GM18867 (cell line): Measurements from ENCODE around the gene TUBGCP2.
A peak's percentile ranks its signal among the peaks of the same experiment; 100 is the strongest.
"Not testable (repeated sequence)": the region's sequence is repeated elsewhere in the genome, so short reads cannot be mapped to it uniquely, and the experiment has no call there.

ENCODE experiments used
- ATAC-seq: cut with Tn5 transposase; IDR thresholded peaks from one replicate; pipeline ENCODE4 v1.9.1; 2021; ENCODE audit warnings: mild to moderate bottlenecking, moderate library complexity; ENCODE audit not compliant: unreplicated experiment

The TUBGCP2 gene

DNA sequence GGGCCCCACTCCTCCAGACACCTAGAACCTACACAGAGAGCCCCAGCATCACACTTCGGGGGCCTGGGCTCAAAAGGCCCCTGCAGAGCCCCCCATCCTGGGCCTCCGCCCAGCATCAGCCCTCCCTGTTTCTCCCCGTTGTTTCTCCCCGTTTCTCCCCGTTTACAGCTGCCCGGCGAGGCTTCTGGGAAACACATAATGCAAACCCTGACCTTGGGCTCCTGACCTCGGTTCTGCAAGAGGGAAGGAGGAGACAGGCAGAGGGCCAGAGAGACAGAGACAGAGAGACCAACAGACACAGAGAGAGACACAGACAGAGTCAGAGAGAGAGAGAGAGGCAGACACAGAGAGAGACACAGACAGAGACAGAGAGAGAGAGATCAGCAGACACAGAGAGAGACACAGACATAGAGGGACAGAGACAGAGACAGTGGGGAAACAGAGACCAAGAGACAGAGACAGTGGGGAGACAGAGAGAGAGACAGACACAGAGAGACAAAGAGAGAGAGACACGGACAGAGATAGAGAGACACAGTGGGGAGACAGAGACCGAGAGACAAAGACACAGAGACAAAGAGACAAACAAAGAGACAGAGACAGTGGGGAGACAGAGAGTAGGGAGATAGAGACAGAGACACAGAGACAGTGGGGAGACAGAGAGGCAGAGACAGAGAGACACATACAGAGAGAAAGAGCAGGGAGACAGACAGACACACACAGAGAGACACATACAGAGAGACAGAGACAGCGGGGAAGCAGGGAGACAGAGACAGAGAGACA lies 58.5 kb downstream of the TUBGCP2 start:
- ATAC-seq: no peak

GRCh38 chr10:133249094-133249780 lies 59.4 kb downstream of the TUBGCP2 start:
- ATAC-seq: no peak

DNA sequence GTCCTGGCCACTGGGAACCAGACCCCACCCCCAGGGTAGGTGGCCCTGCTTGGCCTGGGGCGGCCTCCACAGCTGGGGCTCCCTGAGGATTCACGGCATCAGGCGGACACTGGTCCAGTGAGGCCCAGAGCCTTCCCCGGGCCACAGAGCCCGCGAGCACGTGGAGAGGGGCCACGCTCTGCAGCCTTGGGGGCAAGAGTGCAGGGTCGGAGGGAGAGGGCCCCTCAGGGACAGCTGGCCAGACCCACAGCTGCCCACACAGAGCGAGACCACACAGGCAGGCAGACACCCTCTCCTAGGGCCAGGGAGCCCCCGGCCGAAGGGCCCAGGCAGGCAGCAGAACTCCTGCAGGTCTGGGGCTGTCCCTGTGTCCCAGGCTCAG lies 60.3 kb downstream of the TUBGCP2 start:
- ATAC-seq: no peak

DNA sequence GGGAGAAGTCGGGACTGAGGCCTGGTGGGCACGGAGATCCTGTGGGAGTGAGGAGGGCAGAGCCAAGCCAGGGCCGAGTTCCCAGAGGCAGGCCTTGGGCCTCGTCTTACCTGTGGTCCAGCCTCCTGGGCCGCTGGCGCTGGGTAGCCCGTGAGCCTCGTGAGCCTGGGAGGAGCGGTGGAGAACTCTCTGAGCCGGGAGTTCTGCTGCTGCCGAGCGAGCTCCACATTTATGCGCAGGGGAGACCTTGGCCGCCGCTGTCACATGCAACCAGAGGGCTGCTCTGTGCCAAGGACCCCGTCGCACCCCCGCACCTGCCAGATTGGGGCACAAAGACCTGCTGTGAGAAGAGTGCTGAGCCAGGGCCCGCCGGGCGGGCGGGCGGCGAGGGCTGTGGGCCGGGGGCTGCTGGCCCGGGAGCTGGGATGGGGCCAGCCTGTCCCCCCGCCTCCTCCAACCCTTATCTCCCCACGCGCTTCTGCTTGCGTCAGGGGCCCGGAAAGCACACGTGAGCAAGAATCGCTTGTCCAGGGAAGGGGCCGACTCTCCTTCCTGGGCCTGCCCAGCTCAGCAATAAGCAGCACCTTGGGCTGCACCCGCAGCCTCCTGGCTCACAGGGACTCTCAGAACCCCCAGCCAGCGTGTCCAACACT lies 60.9 kb downstream of the TUBGCP2 start:
- no peak for ATAC-seq

- no peak for ATAC-seq
Measured at GRCh38 chr10:133246236-133246626, 62.4 kb downstream of the TUBGCP2 start.

DNA sequence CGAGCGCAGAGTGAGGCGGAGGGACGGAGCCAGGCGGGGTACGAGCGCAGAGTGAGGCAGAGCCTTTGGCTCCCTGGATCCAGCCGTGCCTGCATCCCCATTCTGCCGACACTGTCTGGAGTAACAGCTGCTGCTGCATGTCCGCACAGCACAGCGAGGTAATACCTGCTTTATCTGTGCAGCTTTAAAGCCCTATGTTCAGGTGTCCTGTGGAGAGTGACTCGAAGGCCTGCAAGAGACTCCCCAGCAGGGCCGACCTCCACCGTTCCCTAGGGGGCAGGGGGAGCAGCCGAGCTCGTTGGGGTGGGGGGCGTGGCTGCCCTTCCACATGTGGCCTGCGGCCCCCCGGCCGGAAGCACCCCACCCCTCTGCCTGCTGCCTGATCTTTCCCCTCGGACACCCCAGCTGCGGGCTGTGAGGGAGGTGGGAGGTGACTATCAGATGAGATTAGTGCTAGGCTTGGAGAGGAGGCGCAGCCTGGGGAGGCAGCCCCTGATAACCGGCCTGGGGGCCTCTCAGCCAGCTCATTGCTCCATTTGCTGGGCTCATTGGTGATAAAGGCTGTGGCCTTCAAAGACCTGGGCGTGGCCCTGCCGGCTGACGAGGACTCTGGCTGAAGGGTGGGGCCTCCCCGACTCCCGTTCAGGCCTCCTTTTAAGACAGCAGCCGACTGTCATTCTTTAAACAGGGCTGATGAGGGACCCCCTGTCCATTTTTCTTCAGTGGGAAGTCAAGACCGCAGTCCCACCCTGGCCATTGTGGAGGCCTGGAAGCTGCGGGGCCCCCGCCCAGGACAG lies 63.0 kb downstream of the TUBGCP2 start:
- ATAC-seq: no peak

DNA sequence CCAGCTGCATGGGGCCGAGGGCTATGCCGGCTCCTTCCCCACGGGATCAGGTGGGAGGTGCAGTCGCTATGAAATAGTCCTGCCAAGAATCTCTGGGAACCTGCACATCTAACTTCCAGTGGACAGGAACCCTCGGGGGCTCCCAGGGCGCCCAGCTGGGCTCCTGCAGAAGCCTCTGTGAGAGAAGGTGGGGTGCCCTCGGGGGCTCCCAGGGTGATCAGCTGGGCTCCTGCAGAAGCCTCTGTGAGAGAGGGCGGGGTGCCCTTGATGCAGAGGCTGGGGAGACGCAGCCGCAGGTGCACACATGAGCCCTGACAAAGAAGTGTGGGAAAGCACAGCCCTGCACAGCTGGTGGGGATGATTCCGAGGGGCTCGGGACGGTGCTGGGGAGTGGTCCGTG lies 65.1 kb downstream of the TUBGCP2 start:
- no peak for ATAC-seq

DNA sequence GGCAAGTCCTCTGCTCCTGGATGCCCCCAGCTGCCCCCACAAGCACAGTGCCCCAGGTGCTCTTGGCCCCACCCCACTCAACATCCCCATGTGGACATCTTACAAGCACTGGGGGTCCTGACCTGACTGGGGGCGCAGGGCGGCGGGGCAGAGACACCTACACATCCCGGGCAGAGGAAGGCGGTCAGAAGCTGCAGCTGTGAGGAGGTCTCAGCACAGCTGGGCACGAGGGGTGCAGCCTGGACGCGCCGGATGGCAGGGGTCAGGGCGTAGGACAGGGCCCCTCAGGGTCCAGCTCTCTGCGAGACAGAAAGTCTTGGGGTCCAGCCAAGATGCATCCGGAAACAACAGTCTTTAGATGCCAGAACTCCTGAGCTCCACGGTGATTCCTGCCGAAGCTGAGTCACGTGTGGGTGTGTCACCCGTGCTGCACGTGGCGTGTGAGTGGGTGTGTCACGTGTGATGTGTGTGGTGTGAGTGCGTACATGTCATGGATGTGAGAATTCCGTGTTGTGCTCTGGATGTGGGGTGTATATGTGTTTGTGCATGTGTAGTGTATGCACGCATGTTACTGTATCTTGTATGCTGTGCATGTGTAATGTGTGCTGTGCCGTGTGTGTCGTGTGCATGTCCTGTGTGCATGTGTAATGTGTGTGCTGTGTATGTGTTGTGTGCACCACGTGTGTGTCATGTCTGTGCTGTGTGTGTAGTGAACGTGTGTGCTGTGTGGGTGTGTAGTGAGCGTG lies 65.9 kb downstream of the TUBGCP2 start:
- no peak for ATAC-seq

DNA sequence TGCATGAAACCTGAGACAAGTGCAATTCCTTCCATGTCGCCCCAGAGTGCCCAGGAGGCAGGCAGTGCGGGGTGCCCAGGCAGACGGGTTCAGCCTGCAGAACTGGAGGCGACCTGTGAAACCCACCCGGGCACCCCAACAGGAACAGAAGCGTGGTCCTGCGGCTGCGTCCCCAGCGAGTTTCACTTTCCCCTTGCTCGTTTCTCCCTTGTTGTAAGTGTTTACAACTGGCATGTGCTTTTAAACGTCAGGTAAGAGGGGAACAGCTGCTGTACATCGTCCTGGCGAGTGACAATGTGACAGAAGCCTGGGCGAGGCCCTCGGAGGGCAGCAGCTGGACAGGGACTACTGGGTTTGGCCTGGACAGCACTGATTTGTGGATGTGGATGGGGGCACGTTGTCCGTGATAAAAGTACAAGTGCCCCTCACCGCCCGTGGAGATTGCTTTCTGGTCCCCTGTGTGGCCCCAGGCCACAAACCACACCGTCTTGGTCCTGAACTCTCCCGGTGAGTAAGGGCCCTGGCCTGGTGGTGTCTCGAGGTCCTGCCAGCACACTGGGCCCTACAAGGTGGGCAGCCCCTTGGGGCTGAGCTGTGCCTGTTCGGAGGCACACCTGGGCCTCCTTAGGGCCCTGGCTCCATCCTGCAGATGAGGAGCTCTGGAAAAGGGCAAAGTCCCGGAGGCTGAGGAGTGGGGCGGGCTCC lies 67.0 kb downstream of the TUBGCP2 start:
- ATAC-seq: peak; percentile 60

- ATAC-seq: no peak
Measured at GRCh38 chr10:133239990-133240389, 68.7 kb downstream of the TUBGCP2 start.

- ATAC-seq: no peak
Measured at GRCh38 chr10:133238466-133238804, 70.2 kb downstream of the TUBGCP2 start.

GRCh38 chr10:133237588-133238465 lies 70.8 kb downstream of the TUBGCP2 start, which contains the start of gene VENTX:
TSS of gene VENTX (plus strand) at chr10:133237855. CDS start at chr10:133237915, 60 bp downstream.
- ATAC-seq: no peak

- ATAC-seq: no peak
Measured at GRCh38 chr10:133237241-133237587, 71.5 kb downstream of the TUBGCP2 start.

- ATAC-seq: no peak
Measured at GRCh38 chr10:133236401-133237240, 72.1 kb downstream of the TUBGCP2 start.

GRCh38 chr10:133235932-133236331 lies 72.7 kb downstream of the TUBGCP2 start:
- ATAC-seq: no peak

DNA sequence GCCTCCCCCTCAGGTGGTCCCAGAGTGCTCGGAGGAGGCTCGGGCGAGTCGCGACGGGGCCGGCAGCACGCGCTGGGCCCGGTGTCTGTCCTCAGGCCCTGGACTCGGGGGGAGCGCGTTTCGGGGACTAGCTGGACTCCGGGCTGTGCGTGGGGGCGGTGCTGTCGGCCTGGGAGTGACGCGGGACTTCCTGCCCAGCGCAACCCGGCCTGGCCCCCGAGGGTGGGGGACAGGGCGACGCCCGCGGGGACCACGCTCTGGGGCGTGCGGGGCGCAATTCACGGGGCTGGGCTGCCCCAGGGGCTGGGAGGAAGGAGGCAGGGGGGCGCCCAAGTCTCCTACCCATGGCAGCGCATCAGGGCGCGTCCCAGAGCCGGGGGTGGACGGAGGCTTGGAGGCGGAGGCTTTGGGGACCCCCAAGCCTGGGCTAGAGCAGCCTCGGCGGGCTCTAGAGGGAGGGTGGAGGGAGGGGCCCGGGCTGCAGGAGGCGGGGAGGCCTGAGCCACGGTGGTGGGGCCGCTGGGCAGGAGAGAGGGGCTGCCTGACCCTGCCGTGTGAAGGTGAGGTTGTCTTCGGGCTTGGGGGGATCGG lies 73.3 kb downstream of the TUBGCP2 start:
- no peak for ATAC-seq

DNA sequence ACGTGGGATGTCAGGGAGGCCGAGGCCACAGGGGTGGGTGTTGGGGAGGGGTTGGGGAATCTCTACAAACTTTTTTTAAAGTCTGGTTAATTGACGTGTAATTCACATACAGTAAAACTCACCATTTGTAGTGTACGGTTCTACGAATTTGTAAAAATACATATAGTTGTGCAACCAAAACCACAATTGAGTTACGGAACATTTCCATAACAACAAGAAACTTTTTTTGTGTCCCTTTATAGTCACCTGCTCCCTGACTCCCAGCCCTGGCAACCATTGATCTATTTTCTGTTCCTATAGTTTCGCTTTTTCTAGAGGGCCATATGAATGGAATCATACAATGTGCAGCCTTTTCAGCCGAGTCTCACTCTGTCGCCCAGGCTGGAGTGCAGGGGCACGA lies 73.9 kb downstream of the TUBGCP2 start:
- ATAC-seq: not testable (repeated sequence)
